Suprapubic skin (tissue), 4 donors: Measurements from ENCODE around the gene KCND2.

Source experiments
- CTCF ChIP-seq, 2 donors: fragments of 200-600 bp in 1 of 2; fragments of 450-650 bp in 1 of 2; sonication (generic) in 1 of 2; IDR thresholded peaks; one replicate each; pipeline ENCODE4 v1.5.1; 2016 to 2019; ENCODE audit warnings: antibody characterized with exemption in 2 of 2, mild to moderate bottlenecking in 1 of 2, moderate library complexity in 1 of 2
- POLR2A ChIP-seq, 2 donors: fragments of 450-650 bp; IDR thresholded peaks; one replicate each; pipeline ENCODE4 v1.6.1; 2017; ENCODE audit warnings: antibody characterized with exemption in 2 of 2, mild to moderate bottlenecking in 2 of 2, moderate library complexity in 2 of 2
- POLR2AphosphoS5 ChIP-seq, 3 donors: sonication (generic); formaldehyde crosslinking; IDR thresholded peaks; one replicate each; pipeline ENCODE4 v1.6.1; 2017; ENCODE audit warnings: antibody characterized with exemption in 3 of 3

- no peak for TF ChIP-seq CTCF (IDR thresholded peaks at IDR 0.05)
- no peak for TF ChIP-seq POLR2A (IDR thresholded peaks at IDR 0.05)
- TF ChIP-seq POLR2AphosphoS5 (IDR thresholded peaks at IDR 0.05): no peak
Observed at GRCh38 chr7:120547605-120548004, 274.6 kb downstream of the KCND2 start.
